Fibroblast of skin of abdomen (primary cell): Measurements from ENCODE around the gene POU3F3.
A peak's percentile ranks its signal among the peaks of the same experiment; 100 is the strongest.

Source experiments
- DNase-seq: peaks from one replicate; pipeline ENCODE4 v3.0.0-alpha.2; 2013

The POU3F3 gene

DNA sequence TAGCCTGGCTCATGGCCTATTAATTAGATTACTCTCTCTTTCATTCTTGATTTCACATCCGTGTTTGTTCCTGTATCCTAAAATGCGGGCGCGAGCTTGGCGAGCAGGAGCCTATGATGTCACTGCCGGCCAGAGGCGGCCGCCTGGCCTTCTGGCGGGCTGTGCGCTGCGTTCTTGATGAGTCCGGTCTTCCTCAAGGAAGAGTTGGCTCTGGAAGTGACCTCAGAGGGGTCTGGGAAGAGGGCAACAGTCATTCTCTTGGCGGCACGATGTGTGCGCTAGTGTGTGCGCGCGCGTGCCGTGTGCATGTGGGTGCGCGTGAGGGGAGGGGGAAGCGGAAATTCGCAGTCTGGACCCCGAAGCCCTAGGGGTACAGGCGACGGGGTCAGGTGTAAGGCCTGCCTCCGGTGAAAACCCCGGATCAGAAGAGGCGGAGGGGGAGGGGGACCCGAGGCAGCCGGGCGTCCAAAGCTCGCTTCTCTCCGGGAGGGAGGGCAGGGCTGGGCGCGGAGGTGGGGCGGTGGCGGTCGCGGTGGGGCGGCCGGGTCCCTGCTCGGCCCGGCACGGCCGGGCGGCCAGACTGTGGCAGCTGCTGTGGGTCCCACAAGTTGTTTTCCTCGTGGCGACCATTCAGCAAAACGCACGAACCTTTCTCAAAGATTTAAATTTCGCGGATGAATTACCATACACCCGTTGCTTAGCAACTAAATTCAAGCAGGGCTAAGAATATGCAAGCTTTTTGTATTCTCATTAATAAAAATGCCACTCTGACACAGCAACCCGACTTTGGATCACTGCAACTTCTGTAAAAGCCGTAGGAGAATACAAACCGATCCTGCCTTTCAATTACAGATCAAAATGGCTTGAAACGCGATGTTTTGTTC lies 8.4 kb downstream of the POU3F3 start:
- no peak for DNase-seq

DNA sequence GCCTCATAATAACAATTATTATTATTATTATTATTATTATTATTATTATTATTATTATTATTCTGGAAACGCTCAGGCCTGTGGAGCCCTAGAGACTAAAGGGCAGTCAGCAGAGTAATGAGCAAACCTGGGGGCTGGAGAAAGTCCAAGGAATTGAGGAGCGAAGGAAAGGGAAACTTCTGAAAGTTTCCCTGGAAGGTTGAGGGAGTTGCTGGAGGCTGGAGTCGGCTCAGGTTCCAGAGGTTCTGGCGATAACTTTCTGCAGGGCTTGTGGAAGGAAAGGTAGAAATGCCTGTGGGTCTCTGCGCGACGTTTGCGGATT lies 9.2 kb downstream of the POU3F3 start:
- DNase-seq = no peak

DNA sequence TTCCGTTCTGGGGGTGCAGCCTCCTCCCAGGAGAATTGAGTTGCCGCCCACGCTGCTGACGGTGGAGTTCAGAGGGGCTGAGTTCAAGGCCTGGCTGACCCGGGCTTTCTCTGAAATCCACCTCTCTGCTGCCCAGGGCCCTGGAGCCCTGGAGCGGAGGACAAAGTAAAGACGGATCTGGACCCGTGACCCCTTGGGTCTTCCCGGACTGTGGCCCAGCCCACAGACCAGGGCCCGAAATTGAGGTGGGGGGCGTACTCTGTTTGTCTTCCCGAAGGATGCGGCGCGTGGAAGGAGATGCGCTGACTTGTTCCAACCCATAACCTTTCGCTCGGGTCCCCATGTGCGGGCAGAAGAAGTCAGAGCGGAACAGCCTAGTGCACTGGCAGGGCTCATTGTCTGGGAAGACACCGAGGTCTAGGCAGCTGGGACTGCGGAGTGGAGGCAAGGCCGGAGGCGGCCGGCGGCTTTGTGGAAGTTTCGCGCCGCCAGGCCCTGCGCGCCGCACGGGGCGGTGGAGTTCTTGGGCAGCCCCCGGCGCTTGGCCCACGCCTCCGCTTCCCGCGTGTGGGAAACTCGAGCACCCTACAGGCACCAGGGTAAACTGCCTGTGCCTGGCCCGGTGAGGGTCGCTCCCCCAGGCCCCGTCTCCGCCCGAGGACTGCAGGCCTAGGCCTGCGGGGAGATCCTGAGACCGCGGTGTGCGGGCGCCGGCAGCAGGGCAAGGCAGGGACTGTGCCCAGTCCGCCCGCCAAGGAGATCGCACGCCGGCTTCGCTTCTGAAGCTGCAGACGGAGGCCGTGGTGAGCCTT lies 9.8 kb downstream of the POU3F3 start:
- DNase-seq = no peak

DNA sequence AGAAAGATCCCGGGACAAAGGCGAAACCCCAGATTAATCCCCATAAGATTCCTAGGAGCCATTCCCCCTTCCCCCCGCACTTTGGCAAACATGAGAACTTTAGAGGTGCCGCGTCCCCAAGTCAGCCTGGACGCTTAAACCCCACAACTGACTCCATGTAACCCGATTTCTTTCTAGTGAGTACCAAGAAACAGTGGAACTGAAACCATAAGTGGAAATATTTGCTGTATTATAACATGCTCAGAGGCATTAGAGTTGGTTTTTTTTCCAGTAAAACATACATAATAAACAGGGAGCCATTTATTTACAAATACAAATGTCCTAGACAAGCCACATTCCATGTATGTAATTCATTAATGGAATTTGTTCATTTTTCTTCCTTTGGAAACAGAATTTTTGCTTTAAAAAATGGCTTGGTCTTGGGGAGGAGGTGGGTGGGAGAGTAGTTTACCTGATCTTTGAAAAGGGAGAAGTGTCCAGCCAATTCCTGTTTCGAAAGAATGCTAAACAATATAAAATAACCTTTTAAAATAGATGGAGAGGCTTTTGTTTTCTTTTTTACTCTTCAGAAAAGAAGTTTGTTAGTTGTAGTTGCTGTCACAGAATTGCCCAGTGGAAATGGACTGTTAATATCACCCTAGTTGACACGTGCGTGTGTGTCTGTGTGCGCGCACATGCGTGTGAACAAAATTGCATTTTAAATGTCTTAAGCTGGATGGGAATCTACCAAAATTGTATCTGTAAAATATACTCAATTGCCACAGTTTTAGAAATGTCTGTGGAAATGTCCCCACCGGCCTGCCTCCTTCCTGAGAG lies 10.6 kb downstream of the POU3F3 start:
- no peak for DNase-seq

DNA sequence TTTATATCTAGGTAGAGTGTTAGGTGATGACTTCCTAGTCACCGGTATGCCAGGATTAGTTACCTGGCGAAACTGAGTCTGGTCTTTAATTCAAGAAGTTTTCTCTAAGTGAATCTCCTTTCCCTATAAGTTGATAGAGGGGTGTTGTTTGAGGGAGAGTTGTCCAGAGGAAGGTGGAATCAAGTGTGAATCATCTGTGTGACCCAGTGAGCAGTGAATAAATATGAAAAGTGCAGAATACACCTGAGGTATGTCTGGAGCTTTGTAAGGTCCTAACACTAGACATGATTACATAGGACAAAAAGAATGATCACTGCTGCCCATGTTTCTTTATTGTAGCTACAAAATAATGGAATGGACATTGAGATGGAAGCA lies 11.2 kb downstream of the POU3F3 start:
- DNase-seq = no peak

DNA sequence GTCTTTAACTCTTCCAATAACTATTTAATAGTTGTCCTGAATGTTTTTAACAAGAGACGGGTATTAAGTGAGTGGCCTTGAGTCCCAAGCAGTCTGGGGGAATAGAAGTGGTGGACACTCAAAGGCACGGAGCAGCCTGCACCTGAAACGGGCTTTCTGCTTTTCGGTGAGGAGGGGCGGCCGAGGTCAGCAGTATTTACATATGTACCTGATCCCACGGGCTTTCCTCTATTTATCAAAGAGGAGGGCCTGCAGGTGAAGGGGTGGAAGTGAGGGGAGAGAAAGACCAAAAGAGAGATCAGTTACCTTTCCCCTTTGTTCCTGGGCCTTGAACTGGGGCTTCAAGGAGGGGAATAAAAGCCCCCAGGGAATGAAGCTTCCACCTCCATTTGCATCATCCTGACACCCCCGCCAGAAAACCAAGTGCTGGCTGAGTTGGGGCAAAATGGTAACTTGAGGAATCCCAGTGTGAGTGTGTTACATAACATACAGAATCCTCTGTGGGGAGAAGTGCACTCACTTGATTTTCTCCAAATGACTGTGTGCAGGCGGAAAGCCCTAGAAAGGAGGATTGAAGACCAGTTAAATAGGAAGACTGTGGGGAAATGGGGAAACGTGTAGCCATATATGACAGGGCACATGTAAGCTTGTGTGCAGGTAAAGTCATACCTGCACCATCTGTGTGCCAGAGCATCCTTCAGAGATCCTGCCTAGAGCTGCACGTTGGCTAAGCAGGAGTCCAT lies 12.4 kb downstream of the POU3F3 start:
- DNase-seq = no peak

DNA sequence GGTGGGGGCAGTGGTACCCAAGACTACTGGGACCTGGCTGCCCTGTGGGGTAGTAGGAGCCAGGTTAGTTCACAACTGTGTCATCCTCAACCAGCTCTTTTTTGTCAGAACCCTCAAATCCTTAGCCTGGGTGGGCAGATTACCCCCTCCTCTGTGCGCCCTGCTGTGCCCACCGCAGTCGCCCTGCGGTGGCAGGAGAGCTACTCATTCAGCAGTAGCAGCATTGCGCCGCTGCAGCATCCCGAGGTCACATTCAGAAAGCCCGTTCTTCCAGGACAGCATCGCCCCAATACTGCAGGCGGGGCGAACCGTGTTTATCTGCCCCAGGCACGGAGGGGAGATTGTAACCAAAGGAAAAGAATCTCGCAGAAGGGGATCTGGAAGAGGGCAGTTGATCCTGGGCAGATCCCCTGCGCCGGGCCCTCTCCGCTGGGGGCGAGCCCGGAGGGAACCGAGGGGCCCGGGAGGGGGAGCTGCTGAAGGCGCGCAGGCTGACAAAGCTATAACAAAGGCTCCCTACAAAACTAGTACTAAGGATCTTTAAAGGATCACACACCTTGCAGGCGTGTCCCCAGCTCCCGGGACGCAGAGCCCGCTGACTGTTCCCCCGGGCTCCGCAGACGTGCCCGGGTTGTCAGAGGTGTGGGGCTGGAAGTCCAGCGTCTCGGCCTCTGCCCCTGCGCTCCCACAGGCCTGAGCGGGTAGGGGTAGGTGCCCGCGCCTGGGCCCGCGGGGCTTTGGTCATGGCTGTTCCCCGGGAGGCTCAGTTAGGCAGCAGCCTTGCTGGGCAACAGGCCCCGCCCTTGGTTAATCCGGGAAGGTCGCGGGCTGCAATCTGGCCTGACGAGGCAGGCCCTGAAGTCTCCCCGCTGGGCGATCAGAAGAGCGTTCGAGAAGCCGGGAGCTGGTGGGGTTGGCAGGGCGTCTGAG lies 13.2 kb downstream of the POU3F3 start:
- no peak for DNase-seq

DNA sequence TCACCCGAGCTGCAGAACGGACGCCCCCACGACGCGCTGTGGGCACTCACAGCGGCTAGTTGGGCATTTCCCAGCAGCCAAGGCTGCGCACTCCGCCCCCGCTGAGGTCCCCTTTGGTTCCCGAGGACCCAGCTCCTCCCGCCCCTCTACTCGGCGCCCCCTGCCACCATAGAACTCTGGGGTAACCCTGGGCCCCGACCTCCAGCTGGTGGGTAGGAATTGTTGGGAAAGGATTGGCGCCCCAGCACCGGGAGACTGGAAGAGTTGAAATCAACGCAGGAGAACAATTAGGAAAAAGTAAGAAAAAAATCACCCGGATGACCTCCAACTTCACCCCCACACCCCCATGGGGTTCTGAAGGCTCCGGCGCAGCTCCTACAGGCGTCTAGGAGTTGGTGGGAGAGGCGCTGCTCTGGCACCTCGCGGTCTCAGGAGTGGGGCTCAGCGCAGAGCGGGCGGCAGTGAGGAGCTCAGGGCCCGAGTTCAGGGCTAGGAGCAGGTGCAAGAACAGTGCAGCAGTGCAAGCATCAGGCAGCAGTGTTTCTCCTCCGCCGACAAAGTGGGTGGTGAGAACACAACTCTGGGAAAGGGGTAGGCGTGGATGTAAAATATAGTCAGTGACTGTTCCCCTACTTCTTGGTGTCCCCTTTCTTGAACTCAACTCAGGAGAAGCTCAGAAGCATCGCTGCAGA lies 14.0 kb downstream of the POU3F3 start:
- DNase-seq = no peak

DNA sequence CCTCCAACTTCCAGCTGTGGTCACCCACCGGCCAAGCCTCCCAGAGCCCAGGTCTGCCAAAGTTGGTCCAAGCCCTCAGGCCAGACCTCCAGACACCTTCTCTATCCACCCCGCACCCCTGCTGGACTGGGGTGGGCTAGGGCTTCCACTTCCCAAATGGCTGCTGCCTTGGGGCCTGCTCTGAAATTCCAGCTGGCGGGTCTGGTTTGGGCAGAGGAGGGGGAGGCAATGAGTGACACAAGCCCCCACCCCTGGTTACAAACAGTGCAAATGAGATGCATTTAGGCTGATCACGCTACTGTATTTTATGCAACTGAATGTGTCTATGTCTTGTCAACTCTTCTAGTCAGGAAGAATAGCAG lies 14.6 kb downstream of the POU3F3 start:
- DNase-seq = no peak

DNA sequence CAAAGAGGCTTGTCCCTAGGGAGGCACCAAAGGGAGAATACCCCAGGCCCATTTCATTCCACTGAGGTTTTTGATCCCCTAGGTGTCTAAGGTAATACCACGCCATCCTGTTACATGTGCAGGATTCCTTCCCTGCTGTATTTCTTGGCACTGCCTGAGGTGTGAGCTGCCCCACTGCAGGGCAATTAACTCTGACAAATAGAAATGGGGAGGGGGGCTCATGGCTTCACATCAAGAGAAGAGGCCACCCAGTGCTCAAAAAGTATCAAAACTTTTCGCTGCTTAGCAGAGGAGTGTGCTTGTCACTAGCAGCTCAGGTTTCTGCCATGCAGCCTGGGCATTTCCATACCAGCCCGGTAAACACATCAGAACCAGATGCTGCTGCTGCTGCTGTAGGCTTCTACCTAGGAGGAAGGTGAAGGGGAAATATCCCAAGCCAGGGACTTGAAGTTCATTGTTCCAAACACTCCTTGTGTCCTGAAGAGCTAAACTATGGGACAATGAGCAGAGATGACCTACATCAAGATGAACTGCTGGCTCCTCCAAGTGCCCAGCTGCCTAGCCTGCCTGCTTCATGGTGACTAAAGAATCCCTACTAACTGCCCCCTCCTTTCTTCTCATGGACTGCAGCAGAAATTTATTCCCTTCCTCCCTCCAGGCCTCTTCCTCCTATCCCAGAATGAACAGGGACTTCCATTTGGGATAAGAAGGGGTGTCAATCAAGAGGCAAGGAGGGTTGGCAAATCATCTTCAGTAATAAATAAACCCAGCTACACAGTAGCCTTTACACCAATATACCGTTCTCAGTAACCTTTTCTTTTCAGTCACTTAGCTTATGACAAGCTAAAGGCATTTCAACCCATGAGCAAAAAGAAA lies 16.4 kb downstream of the POU3F3 start:
- no peak for DNase-seq

DNA sequence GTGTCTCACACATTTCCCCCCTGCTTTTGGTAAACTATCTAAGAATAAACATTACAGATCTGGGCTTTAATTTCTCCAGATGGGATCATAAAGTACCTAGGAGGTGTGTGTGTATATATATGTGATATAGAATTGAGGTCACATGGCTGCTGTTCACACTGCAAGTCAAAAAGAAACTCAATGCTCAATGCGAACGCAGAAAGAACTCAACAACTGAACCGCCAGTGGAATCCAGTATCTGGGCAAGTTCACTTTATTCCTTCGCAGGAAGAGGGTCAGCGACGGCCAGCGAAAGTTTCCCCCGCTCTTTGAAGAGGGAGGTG lies 17.7 kb downstream of the POU3F3 start:
- no peak for DNase-seq

DNA sequence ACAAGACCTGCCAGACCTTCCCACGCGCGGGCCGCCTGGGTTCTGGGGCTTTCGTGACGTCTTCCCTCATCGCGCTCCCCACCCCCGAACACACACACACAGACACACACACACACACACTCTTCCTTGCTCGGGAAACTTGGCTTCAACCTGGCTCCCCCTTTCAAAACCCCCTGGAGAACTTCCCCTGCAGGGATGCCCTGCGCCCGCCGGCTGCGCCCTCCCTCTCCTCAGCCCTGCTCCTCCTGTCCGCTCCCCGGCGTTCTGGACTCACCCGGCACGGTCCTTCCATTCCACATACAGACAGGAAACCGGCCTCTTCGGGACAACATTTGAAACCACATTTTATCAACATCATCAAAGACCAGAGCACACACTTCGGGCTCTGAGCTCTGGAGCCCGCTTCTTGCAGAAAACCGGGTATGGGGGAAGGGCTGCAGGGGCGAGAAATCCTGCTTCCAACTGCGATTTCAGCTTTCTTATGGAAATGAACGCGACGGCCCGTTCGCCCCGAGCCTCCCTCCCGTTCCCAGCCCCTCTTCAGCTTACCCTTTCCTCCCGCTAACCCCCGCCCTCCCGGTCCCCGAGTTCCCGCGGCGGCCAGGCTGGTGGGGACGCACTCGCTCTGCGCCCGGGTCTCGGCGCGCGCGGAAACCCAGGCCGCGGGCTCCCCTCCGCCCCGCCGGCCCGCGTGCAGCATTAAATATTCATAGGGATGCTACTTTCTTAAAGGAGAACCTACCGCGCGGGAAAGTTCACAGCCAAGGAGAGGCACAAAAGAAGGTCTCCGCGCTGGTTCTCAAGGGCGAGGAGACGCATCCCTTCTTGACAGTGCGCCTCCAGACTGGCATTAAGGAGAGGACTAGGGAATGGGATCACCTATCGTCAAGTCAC lies 18.3 kb downstream of the POU3F3 start:
- no peak for DNase-seq

DNA sequence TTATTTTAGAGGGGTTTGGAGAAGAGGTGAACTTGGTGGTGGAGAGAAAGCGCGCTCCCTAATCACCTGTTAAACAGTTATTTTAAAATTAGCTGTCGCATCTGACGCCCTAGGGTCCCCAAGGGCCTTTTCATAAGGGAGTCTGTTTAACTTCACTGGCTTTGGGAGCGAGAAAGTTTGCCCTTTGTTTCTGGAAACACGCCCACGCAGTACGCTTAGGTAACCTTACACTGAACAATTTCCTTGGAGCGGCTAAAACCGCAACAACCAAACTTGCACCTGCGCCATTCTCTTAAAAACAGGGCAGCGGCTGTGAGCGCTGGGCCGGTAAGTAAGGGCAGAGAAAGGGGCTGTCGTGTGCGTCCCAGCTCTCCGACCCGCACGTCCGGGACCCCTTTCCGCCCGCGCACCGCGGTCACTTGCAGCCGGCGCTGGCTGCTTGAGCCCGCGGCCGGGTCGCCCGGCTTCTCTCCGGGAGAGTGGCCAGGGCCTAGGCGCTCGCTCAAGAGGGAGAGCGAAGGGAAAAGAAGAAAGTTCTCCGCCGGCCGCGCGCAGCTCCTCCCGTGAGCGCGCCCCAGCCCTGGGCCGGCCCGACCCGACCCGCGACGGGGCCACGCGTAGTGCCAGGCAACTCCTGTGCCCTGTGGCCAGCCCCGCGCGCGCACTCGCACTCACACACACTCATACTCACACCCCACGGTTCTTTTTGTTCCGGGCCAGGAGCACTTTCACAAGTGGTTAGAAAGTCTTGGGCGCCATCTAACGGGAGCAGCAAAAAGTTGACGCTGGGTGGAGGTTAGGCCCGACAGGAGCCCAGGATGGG lies 19.2 kb downstream of the POU3F3 start:
- peak; percentile 63 for DNase-seq

DNA sequence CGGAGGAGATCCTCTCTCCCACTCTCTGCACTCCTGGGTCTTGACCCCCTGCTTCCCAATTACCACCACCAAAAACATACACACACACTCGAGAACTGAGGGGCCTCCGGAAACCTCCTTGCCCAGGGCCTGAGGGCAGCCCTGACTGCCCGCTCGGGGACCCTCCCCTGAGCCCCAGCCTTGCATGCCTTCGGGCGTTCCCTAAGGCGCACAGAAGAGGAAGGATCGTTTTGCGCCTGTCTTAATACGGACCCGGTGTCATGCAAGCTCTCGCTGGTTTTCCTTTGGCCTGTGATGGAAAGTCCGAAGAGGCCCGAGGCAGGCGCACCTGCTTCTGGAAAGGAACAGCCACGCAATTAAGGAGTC lies 19.8 kb downstream of the POU3F3 start:
- DNase-seq = no peak

DNA sequence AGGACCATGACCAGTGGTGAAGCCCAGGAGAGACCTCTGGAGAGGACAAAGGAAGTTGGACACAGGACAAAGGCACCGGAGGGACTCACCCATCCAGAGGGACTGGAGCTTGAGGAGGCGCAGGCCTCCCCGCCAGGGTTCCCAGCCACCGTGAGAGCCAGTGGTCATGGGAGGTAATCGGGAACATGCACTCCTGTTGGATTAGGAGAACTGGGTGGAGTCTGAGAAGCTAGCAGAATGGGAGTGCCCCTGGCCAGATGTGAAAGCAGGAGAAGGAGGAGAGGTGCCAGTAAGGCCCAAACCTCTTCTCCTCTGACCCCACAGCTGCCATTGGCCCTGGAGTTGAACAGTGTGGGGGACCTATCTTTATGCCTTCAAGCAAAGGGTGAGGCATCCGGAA lies 20.3 kb downstream of the POU3F3 start:
- DNase-seq = no peak

DNA sequence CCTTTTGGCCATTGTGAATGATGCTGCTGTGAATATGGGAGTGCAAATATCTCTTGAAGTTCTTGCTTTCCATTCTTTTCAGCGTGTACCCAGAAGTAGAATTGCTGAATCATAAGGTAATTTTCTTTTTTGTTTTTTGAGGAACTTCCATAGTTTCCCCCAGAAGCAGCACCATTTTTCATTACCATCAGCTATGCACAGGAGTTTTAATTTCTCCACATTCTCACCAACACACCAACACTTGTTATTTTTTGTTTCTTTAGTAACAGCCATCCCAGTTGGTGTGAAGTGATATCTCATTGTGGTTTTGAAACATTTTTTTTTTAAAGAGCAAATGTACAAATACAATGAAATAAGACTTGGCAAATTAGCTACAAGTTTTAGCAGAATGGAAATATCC lies 21.3 kb downstream of the POU3F3 start:
- DNase-seq = no peak

DNA sequence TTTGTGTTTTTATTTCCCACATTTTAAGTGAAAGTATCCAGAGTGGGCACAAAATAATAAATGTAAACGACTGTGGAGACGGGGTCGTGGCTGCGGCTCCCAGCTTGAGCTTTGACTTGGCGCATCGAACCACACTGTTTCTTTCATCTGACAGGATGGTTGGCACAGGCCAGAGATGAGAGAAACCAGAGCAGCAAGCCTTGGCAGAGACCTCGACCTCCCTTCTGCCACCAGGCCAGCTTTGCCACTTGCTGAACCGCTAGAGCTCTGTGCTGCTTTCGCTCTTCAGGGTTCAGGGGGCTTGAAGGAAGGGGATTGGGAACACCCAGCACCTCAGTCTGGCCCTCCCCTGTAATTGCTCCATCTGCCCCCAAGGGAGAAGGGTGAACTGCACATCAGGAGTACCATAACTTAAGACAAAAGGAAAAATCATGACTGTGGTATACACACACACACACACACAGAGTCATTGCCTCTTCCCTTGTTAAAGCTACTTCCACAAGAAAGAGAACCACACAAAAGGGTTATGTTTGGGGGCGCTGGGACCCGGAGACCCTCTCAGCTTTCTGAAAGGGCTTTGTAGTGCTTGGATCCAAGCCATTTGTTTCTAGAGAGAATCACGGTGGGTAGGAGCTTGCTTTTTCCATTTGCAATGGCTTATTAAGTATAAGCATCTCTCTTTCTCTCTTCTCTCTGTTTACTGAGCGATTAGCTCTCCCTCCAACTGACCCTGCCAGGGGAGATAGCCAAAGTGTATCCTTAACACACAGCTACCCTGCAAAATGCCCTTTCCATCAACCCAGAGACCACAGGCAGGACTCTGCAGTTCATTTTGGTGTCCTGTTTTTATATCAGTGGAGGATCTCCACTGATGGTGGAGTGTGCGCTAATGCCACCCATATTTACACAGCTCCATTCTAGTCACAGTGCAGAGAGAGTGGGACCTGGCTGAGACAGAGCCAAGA lies 23.0 kb downstream of the POU3F3 start:
- DNase-seq = no peak
